HepG2 (cell line): ENCODE data around the gene DMAC2L. TPM values are rescaled to one million over a fixed set of nuclear protein-coding genes. Genes with fewer than 3 reads are reported as not detected.

Source experiments
- ASH2L ChIP-seq: fragments of 300-600, 200-600 bp; sonication (generic); IDR thresholded peaks from 2 replicates; pipeline ENCODE4 v1.7.0; 2017; ENCODE audit warnings: low read depth, mild to moderate bottlenecking, moderate library complexity, mixed read lengths, low read length; ENCODE audit not compliant: insufficient read length
- CC2D1A ChIP-seq: sonication (generic); formaldehyde crosslinking; IDR thresholded peaks from 2 replicates; pipeline ENCODE4 v1.8.1; 2023; ENCODE audit warnings: mild to moderate bottlenecking, missing genetic modification reagents
- ETV5 ChIP-seq: IDR thresholded peaks from 2 replicates; pipeline ENCODE4 v1.6.1; 2018; ENCODE audit warnings: missing biosample characterization, missing genetic modification reagents, inconsistent platforms, borderline replicate concordance
- HOXA3 ChIP-seq: sonication (generic); formaldehyde crosslinking; IDR thresholded peaks from 2 replicates; pipeline ENCODE4 v1.5.0; 2020; ENCODE audit warnings: missing genetic modification reagents
- MTA1 ChIP-seq: sonication (generic); formaldehyde crosslinking; IDR thresholded peaks from 2 replicates; pipeline ENCODE4 v1.4.0; 2020; ENCODE audit warnings: missing genetic modification reagents, mild to moderate bottlenecking, borderline replicate concordance
- NPAS2 ChIP-seq: sonication (generic); formaldehyde crosslinking; IDR thresholded peaks from 2 replicates; pipeline ENCODE4 v1.8.0; 2022; ENCODE audit warnings: mild to moderate bottlenecking, missing genetic modification reagents, borderline replicate concordance
- PRPF4 ChIP-seq: fragments of 200-400 bp; formaldehyde crosslinking; IDR thresholded peaks from 2 replicates; pipeline ENCODE4 v1.6.1; 2016; ENCODE audit warnings: low read length, low read depth; ENCODE audit not compliant: poor library complexity, severe bottlenecking
- SRSF4 ChIP-seq: fragments of 200-400 bp; formaldehyde crosslinking; IDR thresholded peaks from one replicate; pipeline ENCODE4 v1.6.1; 2018; ENCODE audit warnings: mild to moderate bottlenecking, low read depth, low read length, moderate library complexity; ENCODE audit not compliant: poor library complexity, severe bottlenecking
- SRY ChIP-seq: sonication (generic); formaldehyde crosslinking; IDR thresholded peaks from 2 replicates; pipeline ENCODE4 v1.8.0; 2022; ENCODE audit warnings: mild to moderate bottlenecking, missing genetic modification reagents
- STAT5B ChIP-seq: sonication (generic); formaldehyde crosslinking; IDR thresholded peaks from 2 replicates; pipeline ENCODE4 v1.4.0; 2020; ENCODE audit warnings: missing genetic modification reagents
- ZNF33A ChIP-seq: sonication (generic); formaldehyde crosslinking; IDR thresholded peaks from 2 replicates; pipeline ENCODE4 v1.5.1; 2020; ENCODE audit warnings: missing genetic modification reagents, mild to moderate bottlenecking, moderate library complexity, borderline replicate concordance
- polyA plus RNA-seq, 8 experiments: library from polyadenylated mRNA; depleted of rRNA in 3 of 8; stranded (reverse) in 7 of 8; unstranded in 1 of 8; fragments of >200 nt; fragmentation: Illumina TruSeq in 4 of 8; extraction: Trizol in 4 of 8; gene quantifications; 2 replicates each; pipeline versions ENCODE4 v1.2.1 to v1.2.3, GENCODE V29; 2011 to 2016; ENCODE audit warnings: low read depth in 4 of 8, missing spikeins in 1 of 8, mixed read lengths in 1 of 8; ENCODE audit not compliant: insufficient read depth in 1 of 8
- total RNA-seq, 5 experiments: library from RNA; depleted of rRNA; stranded (reverse); fragments of >200 nt; fragmentation: Illumina TruSeq; extraction: Trizol; gene quantifications; 2 replicates each; pipeline ENCODE4 v1.2.3, GENCODE V29; 2016; ENCODE audit warnings: low read depth in 1 of 5
- TF ChIP-seq, protein P1 (sequence below): sonication (generic); formaldehyde crosslinking; IDR thresholded peaks from 2 replicates; pipeline ENCODE4 v1.4.0; 2020; ENCODE audit warnings: low read depth, missing genetic modification reagents
- TF ChIP-seq, protein P2 (sequence below): sonication (generic); formaldehyde crosslinking; IDR thresholded peaks from 2 replicates; pipeline ENCODE4 v1.8.0; 2022; ENCODE audit warnings: mild to moderate bottlenecking, missing genetic modification reagents; ENCODE audit not compliant: insufficient replicate concordance
- TF ChIP-seq, protein P3 (sequence below): sonication (generic); formaldehyde crosslinking; IDR thresholded peaks from 2 replicates; pipeline ENCODE4 v1.4.0; 2020; ENCODE audit warnings: missing genetic modification reagents
- TF ChIP-seq, protein P4 (sequence below): sonication (generic); formaldehyde crosslinking; IDR thresholded peaks from 2 replicates; pipeline ENCODE4 v1.8.0; 2022; ENCODE audit warnings: mild to moderate bottlenecking, missing genetic modification reagents
- TF ChIP-seq, protein P5 (sequence below): sonication (generic); formaldehyde crosslinking; IDR thresholded peaks from 2 replicates; pipeline ENCODE4 v1.5.0; 2020; ENCODE audit warnings: missing genetic modification reagents

Gene DMAC2L
- total and polyA plus RNA-seq, 2 of the 13 experiments (the other 11 are each of a cell fraction or from before 2014, with no cell fraction given) = 19.4 to 23.2 TPM

DNA sequence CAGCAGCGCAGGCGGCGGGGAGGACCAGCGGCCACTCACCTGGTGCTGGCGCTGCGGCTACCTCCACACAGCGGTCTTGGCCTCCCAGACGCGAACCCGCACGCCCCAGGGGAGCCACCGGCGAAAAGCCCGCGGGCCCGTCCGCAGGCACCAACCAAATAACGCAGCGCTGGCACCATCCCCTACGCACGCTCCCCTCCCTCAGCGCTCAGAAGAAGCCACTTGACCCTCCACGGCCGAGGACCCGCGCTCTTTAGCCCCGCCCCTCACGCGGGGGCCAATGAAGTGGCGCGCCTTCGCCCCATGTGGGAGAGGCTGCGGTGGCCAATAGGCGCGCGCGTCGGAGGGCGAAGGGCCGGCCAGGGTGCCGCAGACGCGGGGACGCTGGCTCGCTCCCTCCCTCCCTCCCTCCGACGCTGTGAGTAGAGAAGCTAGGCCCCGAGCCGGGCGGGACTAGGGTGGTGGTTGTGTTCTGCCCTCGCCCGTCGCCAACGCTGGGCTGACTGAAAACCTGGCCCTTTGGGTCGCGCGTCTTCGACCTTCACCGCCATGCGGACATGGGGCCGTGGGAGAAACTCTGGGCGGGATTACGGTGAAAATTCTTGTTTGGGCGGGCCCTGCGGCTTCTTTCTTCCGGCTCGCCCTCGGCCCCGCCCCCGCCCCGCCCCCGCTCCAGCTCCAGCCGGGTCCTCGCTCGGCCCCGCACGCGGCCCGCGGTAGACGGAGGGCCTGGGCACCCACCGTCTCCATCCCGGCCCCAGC is at the start of gene DMAC2L, which contains the start of gene L2HGDH (continued):
- TF ChIP-seq, protein P1, sequence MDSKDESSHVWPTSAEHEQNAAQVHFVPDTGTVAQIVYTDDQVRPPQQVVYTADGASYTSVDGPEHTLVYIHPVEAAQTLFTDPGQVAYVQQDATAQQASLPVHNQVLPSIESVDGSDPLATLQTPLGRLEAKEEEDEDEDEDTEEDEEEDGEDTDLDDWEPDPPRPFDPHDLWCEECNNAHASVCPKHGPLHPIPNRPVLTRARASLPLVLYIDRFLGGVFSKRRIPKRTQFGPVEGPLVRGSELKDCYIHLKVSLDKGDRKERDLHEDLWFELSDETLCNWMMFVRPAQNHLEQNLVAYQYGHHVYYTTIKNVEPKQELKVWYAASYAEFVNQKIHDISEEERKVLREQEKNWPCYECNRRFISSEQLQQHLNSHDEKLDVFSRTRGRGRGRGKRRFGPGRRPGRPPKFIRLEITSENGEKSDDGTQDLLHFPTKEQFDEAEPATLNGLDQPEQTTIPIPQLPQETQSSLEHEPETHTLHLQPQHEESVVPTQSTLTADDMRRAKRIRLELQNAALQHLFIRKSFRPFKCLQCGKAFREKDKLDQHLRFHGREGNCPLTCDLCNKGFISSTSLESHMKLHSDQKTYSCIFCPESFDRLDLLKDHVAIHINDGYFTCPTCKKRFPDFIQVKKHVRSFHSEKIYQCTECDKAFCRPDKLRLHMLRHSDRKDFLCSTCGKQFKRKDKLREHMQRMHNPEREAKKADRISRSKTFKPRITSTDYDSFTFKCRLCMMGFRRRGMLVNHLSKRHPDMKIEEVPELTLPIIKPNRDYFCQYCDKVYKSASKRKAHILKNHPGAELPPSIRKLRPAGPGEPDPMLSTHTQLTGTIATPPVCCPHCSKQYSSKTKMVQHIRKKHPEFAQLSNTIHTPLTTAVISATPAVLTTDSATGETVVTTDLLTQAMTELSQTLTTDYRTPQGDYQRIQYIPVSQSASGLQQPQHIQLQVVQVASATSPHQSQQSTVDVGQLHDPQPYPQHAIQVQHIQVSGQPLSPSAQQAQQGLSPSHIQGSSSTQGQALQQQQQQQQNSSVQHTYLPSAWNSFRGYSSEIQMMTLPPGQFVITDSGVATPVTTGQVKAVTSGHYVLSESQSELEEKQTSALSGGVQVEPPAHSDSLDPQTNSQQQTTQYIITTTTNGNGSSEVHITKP = no peak
- TF ChIP-seq CC2D1A (CRISPR knock-in tag) (no peak), PRPF4 (no peak), ASH2L (peak; percentile 70), SRY (CRISPR knock-in tag) (peak; percentile 93), STAT5B (CRISPR knock-in tag) (no peak), SRSF4 (no peak), MTA1 (CRISPR knock-in tag) (no peak; the same call in 1 of the 2 replicates), NPAS2 (no peak), ZNF33A (CRISPR knock-in tag) (no peak), ETV5 (CRISPR knock-in tag) (no peak), HOXA3 (CRISPR knock-in tag) (peak; percentile 65; the same call in 1 of the 2 replicates)
- TF ChIP-seq, protein P2, sequence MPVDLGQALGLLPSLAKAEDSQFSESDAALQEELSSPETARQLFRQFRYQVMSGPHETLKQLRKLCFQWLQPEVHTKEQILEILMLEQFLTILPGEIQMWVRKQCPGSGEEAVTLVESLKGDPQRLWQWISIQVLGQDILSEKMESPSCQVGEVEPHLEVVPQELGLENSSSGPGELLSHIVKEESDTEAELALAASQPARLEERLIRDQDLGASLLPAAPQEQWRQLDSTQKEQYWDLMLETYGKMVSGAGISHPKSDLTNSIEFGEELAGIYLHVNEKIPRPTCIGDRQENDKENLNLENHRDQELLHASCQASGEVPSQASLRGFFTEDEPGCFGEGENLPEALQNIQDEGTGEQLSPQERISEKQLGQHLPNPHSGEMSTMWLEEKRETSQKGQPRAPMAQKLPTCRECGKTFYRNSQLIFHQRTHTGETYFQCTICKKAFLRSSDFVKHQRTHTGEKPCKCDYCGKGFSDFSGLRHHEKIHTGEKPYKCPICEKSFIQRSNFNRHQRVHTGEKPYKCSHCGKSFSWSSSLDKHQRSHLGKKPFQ (CRISPR knock-in tag) = peak; percentile 89
- TF ChIP-seq, protein P3, sequence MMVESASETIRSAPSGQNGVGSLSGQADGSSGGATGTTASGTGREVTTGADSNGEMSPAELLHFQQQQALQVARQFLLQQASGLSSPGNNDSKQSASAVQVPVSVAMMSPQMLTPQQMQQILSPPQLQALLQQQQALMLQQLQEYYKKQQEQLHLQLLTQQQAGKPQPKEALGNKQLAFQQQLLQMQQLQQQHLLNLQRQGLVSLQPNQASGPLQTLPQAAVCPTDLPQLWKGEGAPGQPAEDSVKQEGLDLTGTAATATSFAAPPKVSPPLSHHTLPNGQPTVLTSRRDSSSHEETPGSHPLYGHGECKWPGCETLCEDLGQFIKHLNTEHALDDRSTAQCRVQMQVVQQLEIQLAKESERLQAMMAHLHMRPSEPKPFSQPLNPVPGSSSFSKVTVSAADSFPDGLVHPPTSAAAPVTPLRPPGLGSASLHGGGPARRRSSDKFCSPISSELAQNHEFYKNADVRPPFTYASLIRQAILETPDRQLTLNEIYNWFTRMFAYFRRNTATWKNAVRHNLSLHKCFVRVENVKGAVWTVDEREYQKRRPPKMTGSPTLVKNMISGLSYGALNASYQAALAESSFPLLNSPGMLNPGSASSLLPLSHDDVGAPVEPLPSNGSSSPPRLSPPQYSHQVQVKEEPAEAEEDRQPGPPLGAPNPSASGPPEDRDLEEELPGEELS (CRISPR knock-in tag) = peak; percentile 61
- TF ChIP-seq, protein P4, sequence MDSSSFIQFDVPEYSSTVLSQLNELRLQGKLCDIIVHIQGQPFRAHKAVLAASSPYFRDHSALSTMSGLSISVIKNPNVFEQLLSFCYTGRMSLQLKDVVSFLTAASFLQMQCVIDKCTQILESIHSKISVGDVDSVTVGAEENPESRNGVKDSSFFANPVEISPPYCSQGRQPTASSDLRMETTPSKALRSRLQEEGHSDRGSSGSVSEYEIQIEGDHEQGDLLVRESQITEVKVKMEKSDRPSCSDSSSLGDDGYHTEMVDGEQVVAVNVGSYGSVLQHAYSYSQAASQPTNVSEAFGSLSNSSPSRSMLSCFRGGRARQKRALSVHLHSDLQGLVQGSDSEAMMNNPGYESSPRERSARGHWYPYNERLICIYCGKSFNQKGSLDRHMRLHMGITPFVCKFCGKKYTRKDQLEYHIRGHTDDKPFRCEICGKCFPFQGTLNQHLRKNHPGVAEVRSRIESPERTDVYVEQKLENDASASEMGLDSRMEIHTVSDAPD (CRISPR knock-in tag) = no peak
- TF ChIP-seq, protein P5, sequence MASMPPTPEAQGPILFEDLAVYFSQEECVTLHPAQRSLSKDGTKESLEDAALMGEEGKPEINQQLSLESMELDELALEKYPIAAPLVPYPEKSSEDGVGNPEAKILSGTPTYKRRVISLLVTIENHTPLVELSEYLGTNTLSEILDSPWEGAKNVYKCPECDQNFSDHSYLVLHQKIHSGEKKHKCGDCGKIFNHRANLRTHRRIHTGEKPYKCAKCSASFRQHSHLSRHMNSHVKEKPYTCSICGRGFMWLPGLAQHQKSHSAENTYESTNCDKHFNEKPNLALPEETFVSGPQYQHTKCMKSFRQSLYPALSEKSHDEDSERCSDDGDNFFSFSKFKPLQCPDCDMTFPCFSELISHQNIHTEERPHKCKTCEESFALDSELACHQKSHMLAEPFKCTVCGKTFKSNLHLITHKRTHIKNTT = no peak
